HG03175 (cell line): ENCODE results near the gene EFCAB12.
"Not testable (repeated sequence)": the region's sequence is repeated elsewhere in the genome, so short reads cannot be mapped to it uniquely, and the experiment has no call there.

Experiments
- ATAC-seq: cut with Tn5 transposase; IDR thresholded peaks from one replicate; pipeline ENCODE4 v1.9.1; 2021; ENCODE audit warnings: mild to moderate bottlenecking, moderate library complexity; ENCODE audit not compliant: unreplicated experiment

The EFCAB12 gene

DNA sequence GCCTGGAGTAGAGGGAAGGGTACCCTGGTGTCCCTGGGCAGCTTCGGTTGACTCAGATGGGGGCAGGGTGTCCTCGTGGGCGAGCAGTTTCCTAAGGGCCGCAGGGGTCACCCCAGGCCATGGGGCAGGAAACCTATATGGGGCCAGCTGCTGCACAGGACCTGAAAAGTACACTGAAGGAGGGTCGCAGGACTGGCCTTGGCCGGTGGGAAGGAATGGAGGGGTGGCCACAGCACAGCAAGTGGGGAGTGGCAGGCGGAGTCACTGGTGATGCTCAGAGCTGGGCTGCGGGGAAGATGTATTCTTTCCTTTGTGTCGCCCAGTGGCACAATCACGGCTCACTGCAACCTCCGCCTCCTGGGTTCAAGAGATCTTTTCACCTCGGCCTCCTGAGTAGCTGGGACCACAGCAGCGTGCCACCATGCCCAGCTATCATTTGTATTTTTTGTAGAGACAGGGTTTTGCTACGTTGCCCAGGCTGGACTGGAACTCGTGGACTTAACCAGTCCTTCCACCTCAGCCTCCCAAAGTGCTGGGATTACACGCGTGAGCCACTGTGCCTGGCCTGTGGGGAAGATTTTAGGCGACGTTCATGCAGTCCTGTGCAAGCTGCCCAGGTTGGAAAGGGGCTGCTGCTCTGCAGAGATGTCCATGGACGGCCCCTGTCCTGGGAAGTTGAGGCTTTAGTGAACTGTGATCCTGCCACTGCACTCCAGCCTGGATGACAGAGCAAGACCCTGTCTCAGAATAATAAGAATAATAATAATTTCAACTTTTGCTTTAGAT lies 57.2 kb downstream of the EFCAB12 start:
- ATAC-seq, result no peak

GRCh38 chr3:129370248-129370964 lies 58.0 kb downstream of the EFCAB12 start:
- ATAC-seq, result no peak

GRCh38 chr3:129369711-129370110 lies 58.7 kb downstream of the EFCAB12 start:
- no peak for ATAC-seq

GRCh38 chr3:129367821-129368220 lies 60.6 kb downstream of the EFCAB12 start:
- no peak for ATAC-seq

GRCh38 chr3:129366312-129366831 lies 62.1 kb downstream of the EFCAB12 start:
- no peak for ATAC-seq

DNA sequence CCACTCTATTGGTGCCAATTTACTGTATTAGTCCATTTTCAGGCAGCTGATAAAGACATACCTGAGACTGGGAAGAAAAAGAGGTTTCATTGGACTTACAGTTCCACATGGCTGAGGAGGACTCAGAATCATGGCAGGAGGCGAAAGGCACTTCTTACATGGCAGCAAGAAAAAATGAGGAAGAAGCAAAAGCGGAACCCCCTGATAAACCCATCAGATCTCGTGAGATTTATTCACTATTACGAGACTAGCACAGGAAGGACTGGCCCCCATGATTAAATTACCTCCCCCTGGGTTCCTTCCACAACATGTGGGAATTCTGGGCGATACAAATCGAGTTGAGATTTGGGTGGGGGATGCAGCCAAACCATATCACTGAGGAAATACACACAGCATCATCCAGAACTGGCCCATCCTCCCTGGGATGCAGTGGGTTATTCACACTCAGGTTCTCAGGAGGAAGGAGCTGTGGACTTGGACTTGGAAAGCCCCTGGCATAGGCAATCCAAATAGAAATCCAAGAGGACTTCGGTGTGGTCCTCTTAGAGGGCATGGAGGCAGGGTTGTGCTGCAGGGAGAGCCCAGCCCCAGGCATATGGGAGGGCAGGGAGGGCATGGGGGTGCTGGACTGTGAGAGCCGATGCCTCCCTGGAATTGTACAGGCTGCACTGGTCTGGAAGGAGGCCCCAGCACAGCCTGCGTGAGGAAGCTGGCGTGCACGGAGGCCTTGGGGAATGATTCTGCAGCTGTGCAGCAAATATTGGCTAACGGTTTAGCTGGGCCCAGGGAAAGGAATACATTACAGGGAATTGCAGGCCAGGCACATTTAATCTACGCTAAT lies 62.9 kb downstream of the EFCAB12 start:
- no peak for ATAC-seq

GRCh38 chr3:129364811-129365210 lies 63.6 kb downstream of the EFCAB12 start:
- ATAC-seq, result not testable (repeated sequence)

GRCh38 chr3:129363356-129363755 lies 65.1 kb downstream of the EFCAB12 start:
- not testable (repeated sequence) for ATAC-seq

GRCh38 chr3:129360705-129361460 lies 67.6 kb downstream of the EFCAB12 start:
- ATAC-seq, result no peak

DNA sequence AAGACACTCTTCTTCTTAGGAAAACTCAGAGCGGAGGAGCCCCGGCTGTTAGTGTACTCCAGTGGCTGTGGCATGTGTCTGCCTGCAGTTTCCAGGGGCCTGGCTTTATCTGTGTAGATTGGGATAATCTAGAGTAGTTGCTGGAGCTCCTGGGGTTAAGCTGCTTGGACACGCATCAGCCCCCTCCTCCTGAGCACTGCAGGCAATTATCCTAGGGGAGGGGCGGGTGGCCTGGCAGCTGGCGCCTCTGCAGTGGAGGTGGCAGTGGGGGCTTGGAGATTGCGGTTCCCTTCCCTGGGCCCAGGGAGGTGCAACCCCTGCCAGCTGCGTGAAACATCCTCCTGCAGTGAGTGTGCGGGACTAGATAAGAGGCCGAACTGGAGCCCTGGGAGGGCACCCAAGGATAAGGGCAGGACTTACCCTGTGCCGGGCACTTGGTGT lies 68.2 kb downstream of the EFCAB12 start:
- no peak for ATAC-seq

GRCh38 chr3:129358772-129359371 lies 69.6 kb downstream of the EFCAB12 start:
- ATAC-seq, result no peak

DNA sequence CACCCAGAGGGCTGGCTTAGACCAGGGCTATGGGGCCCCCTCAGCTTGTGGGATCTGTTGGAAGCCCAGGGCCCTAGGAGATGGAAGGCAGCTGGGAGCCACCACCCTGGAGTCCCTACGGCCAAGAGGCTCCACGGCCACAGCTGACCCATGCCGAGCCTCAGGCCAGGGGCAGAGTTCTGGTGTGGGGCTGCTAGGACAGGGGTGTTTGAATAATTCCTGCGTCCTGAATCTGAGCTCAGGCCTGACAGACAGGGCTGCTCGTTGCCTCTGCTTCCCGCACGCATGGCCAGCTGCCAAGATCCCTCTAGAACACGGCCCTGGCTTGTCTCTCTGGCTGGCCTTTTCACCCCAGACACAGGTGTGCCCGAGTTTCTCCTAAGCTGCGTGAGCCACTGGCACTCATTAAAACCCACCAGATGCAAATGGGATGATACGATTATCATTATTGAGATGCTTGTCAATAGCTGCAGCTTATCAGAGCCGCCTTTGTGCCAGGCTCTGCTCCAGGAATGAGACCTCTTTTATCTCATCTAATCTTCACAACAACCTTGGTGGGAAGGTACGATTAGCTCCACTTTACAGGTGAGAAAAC lies 70.2 kb downstream of the EFCAB12 start:
- ATAC-seq, result no peak

GRCh38 chr3:129357616-129358015 lies 70.8 kb downstream of the EFCAB12 start:
- ATAC-seq, result no peak

DNA sequence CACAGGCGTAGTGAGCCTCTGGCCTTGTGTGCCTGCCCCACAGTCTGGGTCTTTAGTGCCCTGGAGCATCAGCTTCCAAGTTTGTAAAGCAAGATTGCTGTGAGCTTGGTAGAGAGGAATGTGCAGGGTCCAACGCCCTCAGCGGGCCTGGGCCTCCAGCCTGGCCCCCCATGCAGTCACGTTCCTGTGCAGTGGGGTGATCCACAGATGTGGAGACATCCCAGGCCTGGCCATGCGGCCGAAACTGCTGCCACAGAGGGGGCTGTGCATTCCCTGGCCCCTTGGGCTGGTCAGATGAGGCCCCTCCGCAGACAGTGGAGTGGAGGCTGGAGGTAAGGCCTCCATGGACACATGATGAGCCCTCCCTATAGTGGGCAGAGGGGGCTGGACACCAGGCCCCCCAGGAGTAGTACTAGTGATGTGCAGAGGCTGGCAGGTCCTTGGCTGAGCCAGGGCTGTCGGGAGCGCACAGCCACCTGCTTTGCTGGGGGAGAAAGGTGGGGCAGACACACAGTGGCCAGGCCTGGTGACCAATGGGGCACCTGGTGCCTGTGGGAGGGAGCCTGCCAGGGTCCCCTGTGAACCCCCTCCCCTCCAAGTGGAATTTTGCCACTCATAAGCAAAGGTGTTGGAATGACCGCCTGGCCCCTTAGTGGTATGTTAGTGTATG lies 71.5 kb downstream of the EFCAB12 start:
- ATAC-seq, result no peak

DNA sequence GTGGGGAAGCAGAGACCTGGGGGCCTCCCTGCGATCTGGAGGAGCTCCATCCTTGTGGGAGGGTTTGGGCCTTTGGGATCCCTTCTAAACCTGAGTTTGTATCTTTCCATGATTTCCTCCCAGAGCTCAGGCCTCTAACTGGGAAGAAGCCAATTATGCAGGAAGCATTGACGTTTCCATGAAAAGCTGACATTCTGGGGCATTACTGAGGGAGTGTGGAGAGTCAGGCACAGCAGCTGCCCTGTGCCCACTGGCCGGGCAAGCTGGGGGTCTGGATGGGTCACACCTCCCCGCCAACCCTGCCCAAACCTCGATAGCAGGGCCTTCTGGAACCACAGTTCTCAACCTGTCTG lies 74.9 kb downstream of the EFCAB12 start:
- ATAC-seq, result no peak

DNA sequence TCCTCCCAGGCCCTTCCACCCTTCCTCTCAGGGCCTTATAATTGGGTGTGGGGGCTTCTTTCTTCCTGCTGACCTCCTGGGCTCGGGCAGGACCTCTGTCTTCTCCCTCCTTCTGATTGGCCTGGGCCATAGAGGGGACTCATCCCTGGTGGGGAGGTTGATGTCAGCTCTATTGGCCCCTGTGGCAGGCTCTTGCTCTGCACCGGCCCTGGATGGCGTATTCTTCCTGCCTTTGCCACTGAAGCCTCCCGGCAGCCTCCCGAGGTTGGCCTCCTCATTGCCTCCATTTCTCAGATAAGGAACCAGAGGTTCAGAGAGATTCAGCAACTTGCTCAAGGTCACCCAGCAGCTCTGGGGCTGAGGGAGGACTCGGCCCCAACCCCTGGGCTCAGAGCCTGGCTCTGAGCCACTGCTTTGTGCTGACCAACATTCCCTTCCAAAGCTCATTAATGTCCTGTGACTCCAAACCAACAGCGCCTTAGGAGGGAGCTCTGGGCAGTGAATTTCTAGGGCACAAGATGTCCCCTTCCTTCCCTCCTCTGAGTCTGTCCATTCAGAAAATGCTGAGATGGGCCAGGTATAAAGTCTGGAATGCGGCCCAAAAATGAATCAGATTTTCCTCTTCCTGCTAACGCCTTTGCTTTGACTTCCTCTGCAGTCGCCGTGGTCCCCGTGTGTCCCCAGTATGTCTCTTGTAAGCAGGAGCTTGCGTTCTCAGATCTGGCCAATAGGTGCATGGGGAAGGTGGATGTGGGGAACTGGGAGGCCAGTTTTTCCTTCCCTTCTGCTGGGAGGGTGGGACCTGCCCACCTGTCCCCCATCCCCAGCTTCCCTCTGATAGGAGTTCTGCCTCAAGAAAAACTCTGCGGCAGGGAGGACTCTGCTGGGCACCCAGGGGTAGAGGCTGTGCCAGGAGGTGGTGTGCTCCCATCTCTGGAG lies 75.5 kb downstream of the EFCAB12 start:
- ATAC-seq, result no peak

- no peak for ATAC-seq
Observed at GRCh38 chr3:129352045-129352444, 76.4 kb downstream of the EFCAB12 start.
